Measurements from ENCODE around the gene DSCAM.

GRCh38 chr21:40689217-40689616 lies 157.7 kb downstream of the DSCAM start:
- TF ChIP-seq CTCF (IDR thresholded peaks at IDR 0.05): no peak
- TF ChIP-seq POLR2A (IDR thresholded peaks at IDR 0.05): no peak

Data from Peyer's patch (tissue), 4 donors.